ENCODE measurements around the gene TOLLIP.
"Not testable (repeated sequence)": the region's sequence is repeated elsewhere in the genome, so short reads cannot be mapped to it uniquely, and the experiment has no call there.

The TOLLIP gene

DNA sequence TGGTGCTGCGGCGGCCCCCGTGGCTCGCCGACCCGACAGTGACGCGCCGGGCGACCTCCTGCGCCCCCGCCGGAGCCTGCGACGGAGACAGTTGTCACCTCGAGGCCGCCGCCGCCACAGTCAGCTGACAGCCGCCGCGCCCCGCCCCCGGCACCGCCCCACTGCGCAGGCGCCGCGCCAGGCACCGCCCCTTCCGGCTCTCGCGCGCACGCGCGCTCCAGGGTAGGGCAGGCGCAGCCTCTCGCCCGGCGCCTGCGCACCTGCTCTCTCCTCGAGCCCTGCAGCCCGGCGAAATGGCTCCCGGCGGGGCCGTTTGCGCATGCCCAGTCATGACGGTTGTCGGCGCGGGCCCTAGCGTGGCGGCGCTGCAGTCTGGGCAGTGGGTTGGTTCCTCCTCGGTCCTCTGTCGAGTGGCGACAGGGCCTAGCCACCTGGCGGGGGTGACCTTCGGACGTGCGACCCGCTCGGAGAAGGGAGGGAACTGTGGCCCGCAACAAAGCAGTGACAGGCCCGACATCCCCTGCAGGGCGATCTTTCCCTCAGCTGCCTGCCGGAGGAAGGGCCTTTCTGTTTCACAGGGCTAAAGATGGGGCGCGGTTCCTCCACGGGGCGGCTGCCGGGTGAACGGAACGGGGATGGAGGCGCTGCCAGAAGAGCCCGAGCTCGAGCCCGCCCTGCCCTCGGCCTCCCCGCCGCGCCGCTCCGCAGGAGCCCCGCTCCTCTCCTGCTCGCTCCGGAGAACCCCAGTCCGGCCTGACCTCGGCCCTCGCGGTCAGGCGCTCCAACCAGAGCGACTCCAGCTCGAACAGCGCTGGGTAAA lies at the start of gene TOLLIP:
TOLLIP (minus strand) TSS at position 135 of the 820 bp plus-strand sequence; CDS start at position 1, 134 bp downstream.
- Histone ChIP-seq H3K9me3 (ENCODE audit: control insufficient read depth in 2 of 2, low read length in 2 of 2) (peaks cover 0 to 4% of the 10 kb centered on the region in 2 donors), H3K4me1 (ENCODE audit: control insufficient read depth, insufficient read depth, low read length) (peaks cover 54% of the 10 kb centered on the region), H3K4me3 (ENCODE audit: low read length in 2 of 2) (peak within 1 kb of the TSS; percentile 83 to 92), H3K36me3 (ENCODE audit: control insufficient read depth in 2 of 2, insufficient read depth in 2 of 2, low read length in 2 of 2) (peaks cover 0 to 2% of the 10 kb centered on the region in 2 donors), H3K9ac (ENCODE audit: low read length in 2 of 2) (peak within 1 kb of the TSS; percentile 89 to 93), H3K27me3 (ENCODE audit: control insufficient read depth in 1 of 2, insufficient read depth in 2 of 2, low read length in 2 of 2) (no peaks in the 10 kb centered on the region), H3K27ac (ENCODE audit: low read length) (peak within 1 kb of the TSS; percentile 88)

DNA sequence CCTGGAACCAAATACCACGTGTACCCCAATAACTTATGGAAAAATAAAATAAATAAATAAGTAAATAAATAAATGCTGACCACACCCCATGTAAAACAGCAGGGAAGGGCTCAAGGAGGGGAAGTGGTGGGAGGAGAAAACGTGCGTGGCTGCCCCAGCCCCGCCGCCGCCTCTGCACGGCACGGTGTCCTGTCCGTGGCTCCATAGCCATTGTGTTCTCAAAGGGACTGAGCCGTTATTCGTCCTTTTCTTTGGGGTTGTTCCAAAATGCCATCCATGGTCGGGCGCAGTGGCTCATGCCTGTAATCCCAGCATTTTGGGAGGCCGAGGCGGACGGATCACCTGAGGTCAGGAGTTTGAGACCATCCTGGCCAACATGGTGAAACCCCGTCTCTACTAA lies 49.5 kb upstream of the TOLLIP start:
- H3K9me3 ChIP-seq (ENCODE audit: control insufficient read depth in 2 of 2, low read length in 2 of 2); H3K4me3 ChIP-seq (ENCODE audit: low read length in 2 of 2); H3K27ac ChIP-seq (ENCODE audit: low read length); H3K9ac ChIP-seq (ENCODE audit: low read length in 2 of 2); H3K4me1 ChIP-seq (ENCODE audit: control insufficient read depth, insufficient read depth, low read length); H3K36me3 ChIP-seq (ENCODE audit: control insufficient read depth in 2 of 2, insufficient read depth in 2 of 2, low read length in 2 of 2); H3K27me3 ChIP-seq (ENCODE audit: control insufficient read depth in 1 of 2, insufficient read depth in 2 of 2, low read length in 2 of 2): not testable (repeated sequence)

DNA sequence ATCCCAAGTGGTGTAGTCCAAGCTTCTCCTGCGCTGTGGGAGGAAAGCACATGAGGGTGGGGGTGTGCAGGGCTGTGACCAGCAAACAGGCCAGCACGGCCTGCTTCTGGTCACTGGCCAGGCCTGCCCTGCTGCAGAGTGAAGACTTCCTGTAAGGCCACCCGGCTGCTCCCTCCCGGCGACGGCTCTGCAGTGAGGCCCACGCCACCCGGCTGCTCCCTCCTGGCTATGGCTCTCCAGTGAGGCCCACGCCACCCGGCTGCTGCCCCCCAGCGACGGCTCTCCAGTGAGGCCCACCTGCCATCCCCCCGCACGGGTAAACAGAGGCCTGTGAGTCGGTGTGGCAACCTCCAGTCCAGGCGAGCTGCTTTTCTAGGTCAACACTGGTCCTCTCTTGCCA lies 48.9 kb upstream of the TOLLIP start:
- Histone ChIP-seq H3K36me3 (ENCODE audit: control insufficient read depth in 2 of 2, insufficient read depth in 2 of 2, low read length in 2 of 2) (no peaks in the 10 kb centered on the region), H3K4me3 (ENCODE audit: low read length in 2 of 2) (no peak overlapping the region), H3K9ac (ENCODE audit: low read length in 2 of 2) (no peak overlapping the region), H3K9me3 (ENCODE audit: control insufficient read depth in 2 of 2, low read length in 2 of 2) (no peaks in the 10 kb centered on the region), H3K27me3 (ENCODE audit: control insufficient read depth in 1 of 2, insufficient read depth in 2 of 2, low read length in 2 of 2) (peaks cover 0 to 8% of the 10 kb centered on the region in 2 donors), H3K4me1 (ENCODE audit: control insufficient read depth, insufficient read depth, low read length) (no peaks in the 10 kb centered on the region), H3K27ac (ENCODE audit: low read length) (no peak overlapping the region)

GRCh38 chr11:1356478-1356960 lies 47.1 kb upstream of the TOLLIP start:
- Histone ChIP-seq H3K9ac (ENCODE audit: low read length in 2 of 2) (no peak overlapping the region), H3K36me3 (ENCODE audit: control insufficient read depth in 2 of 2, insufficient read depth in 2 of 2, low read length in 2 of 2) (no peaks in the 10 kb centered on the region), H3K4me1 (ENCODE audit: control insufficient read depth, insufficient read depth, low read length) (no peaks in the 10 kb centered on the region), H3K27ac (ENCODE audit: low read length) (no peak overlapping the region), H3K4me3 (ENCODE audit: low read length in 2 of 2) (no peak overlapping the region), H3K27me3 (ENCODE audit: control insufficient read depth in 1 of 2, insufficient read depth in 2 of 2, low read length in 2 of 2) (peaks cover 0 to 10% of the 10 kb centered on the region in 2 donors), H3K9me3 (ENCODE audit: control insufficient read depth in 2 of 2, low read length in 2 of 2) (no peaks in the 10 kb centered on the region)

DNA sequence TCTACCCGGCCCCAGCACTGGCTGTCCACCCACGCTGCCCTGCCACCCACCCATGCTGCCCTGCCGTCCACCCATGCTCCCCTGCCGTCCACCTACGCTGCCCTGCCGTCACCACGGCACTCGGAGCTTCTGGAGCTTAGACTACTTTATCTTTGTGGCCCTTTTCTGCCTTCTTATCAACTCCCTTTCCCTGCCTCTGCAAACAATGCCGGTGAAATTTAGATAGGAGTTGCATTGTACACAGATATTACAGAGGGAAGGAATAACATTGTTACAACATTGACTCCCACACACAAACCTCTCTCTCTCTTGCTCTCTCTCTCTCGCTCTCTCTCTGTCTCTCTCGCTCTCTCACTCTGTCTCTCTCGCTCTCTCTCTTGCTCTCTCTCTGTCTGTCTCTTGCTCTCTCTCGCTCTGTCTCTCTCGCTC lies 46.6 kb upstream of the TOLLIP start:
- H3K27me3 ChIP-seq (ENCODE audit: control insufficient read depth in 1 of 2, insufficient read depth in 2 of 2, low read length in 2 of 2): peaks cover 0 to 10% of the 10 kb centered on the region in 2 donors
- H3K36me3 ChIP-seq (ENCODE audit: control insufficient read depth in 2 of 2, insufficient read depth in 2 of 2, low read length in 2 of 2): no peaks in the 10 kb centered on the region

GRCh38 chr11:1354125-1354938 lies 44.9 kb upstream of the TOLLIP start:
- Histone ChIP-seq H3K27ac (ENCODE audit: low read length) (no peak overlapping the region), H3K9me3 (ENCODE audit: control insufficient read depth in 2 of 2, low read length in 2 of 2) (no peaks in the 10 kb centered on the region), H3K4me3 (ENCODE audit: low read length in 2 of 2) (no peak overlapping the region), H3K9ac (ENCODE audit: low read length in 2 of 2) (no peak overlapping the region), H3K27me3 (ENCODE audit: control insufficient read depth in 1 of 2, insufficient read depth in 2 of 2, low read length in 2 of 2) (peaks cover 0 to 12% of the 10 kb centered on the region in 2 donors), H3K4me1 (ENCODE audit: control insufficient read depth, insufficient read depth, low read length) (no peaks in the 10 kb centered on the region), H3K36me3 (ENCODE audit: control insufficient read depth in 2 of 2, insufficient read depth in 2 of 2, low read length in 2 of 2) (no peaks in the 10 kb centered on the region)

More for the DNA sequence above, 46.6 kb upstream of the TOLLIP start:
- Histone ChIP-seq H3K27ac (ENCODE audit: low read length) (no peak overlapping the region), H3K9ac (ENCODE audit: low read length in 2 of 2) (no peak overlapping the region), H3K4me1 (ENCODE audit: control insufficient read depth, insufficient read depth, low read length) (no peaks in the 10 kb centered on the region), H3K9me3 (ENCODE audit: control insufficient read depth in 2 of 2, low read length in 2 of 2) (no peaks in the 10 kb centered on the region), H3K4me3 (ENCODE audit: low read length in 2 of 2) (no peak overlapping the region)

- no peaks in the 10 kb centered on the region for H3K4me1 ChIP-seq (ENCODE audit: control insufficient read depth, insufficient read depth, low read length)
- no peak overlapping the region for H3K9ac ChIP-seq (ENCODE audit: low read length in 2 of 2)
- no peak overlapping the region for H3K4me3 ChIP-seq (ENCODE audit: low read length in 2 of 2)
- H3K9me3 ChIP-seq (ENCODE audit: control insufficient read depth in 2 of 2, low read length in 2 of 2): no peaks in the 10 kb centered on the region
- no peaks in the 10 kb centered on the region for H3K36me3 ChIP-seq (ENCODE audit: control insufficient read depth in 2 of 2, insufficient read depth in 2 of 2, low read length in 2 of 2)
- no peak overlapping the region for H3K27ac ChIP-seq (ENCODE audit: low read length)
- H3K27me3 ChIP-seq (ENCODE audit: control insufficient read depth in 1 of 2, insufficient read depth in 2 of 2, low read length in 2 of 2): peaks cover 0 to 12% of the 10 kb centered on the region in 2 donors
These were observed 44.1 kb upstream of the TOLLIP start for GRCh38 chr11:1353383-1354124.

DNA sequence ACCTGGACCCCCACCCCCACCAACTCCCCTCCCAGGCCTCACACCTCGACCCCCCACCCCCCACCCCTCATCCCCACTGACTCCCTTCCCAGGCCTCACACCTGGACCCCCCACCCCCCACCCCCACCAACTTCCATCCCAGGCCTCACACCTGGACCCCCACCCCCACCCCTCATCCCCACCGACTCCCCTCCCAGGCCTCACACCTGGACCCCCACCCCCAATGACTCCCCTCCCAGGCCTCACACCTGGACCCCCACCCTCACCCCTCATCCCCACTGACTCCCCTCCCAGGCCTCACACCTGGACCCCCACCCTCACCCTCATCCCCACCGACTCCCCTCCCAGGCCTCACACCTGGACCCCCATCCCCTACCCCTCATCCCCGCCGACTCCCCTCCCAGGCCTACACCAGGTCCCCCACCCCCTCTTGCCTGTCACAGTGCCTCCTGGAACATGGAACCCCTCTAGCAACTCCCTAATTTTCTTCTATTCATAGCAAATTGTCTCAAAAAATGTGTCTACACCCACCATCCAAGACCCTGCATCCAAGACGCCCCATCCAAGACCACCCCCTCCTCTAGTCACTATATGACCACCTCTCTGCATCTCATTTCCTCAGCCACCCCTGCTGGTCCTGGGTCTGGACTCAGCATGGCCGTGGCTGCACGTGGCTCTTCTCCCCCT lies 43.4 kb upstream of the TOLLIP start:
- Histone ChIP-seq H3K9ac (ENCODE audit: low read length in 2 of 2) (no peak overlapping the region), H3K4me1 (ENCODE audit: control insufficient read depth, insufficient read depth, low read length) (no peaks in the 10 kb centered on the region), H3K4me3 (ENCODE audit: low read length in 2 of 2) (no peak overlapping the region), H3K36me3 (ENCODE audit: control insufficient read depth in 2 of 2, insufficient read depth in 2 of 2, low read length in 2 of 2) (no peaks in the 10 kb centered on the region), H3K27ac (ENCODE audit: low read length) (no peak overlapping the region), H3K27me3 (ENCODE audit: control insufficient read depth in 1 of 2, insufficient read depth in 2 of 2, low read length in 2 of 2) (peaks cover 0 to 8% of the 10 kb centered on the region in 2 donors), H3K9me3 (ENCODE audit: control insufficient read depth in 2 of 2, low read length in 2 of 2) (no peaks in the 10 kb centered on the region)

DNA sequence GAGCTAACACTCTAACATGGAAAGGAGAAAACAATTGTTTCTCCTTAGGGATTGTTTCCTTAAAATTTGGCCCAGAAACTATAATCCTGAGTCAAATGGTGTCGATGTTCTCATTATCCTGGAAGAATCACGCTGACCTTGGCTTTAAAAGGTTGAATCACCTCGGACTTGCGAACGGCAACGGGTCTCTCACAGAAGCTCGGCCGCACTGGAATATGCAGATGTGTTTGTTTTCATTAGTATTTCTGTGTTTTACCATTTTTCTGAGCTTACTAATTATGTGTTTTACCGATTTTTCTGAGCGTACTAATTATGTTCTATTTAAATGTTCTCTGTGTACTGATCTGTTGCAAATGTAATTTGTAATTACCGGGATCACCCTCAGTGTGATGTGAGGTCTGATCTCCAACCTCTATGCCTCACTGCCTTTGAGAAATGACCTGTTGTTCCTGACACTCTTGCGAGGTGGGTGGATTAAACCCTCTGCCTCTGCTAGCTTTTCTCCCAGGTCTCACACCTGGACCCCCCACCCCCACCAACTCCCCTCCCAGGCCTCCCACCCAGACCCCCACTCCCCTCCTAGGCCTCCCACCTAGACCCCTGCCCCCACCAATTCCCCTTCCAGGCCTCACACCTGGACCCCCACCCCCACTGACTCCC lies 42.0 kb upstream of the TOLLIP start:
- Histone ChIP-seq H3K36me3 (ENCODE audit: control insufficient read depth in 2 of 2, insufficient read depth in 2 of 2, low read length in 2 of 2) (no peaks in the 10 kb centered on the region), H3K9me3 (ENCODE audit: control insufficient read depth in 2 of 2, low read length in 2 of 2) (no peaks in the 10 kb centered on the region), H3K4me3 (ENCODE audit: low read length in 2 of 2) (no peak overlapping the region), H3K27me3 (ENCODE audit: control insufficient read depth in 1 of 2, insufficient read depth in 2 of 2, low read length in 2 of 2) (peaks cover 0 to 8% of the 10 kb centered on the region in 2 donors), H3K4me1 (ENCODE audit: control insufficient read depth, insufficient read depth, low read length) (no peaks in the 10 kb centered on the region), H3K27ac (ENCODE audit: low read length) (no peak overlapping the region), H3K9ac (ENCODE audit: low read length in 2 of 2) (no peak overlapping the region)
